Central memory CD4-positive, alpha-beta T cell (primary cell): ENCODE measurements around the gene RERE.
"Not testable (repeated sequence)": the region's sequence is repeated elsewhere in the genome, so short reads cannot be mapped to it uniquely, and the experiment has no call there.

ENCODE experiments used
- DNase-seq: peaks from one replicate; pipeline ENCODE4 v3.0.0; 2022

The RERE gene

DNA sequence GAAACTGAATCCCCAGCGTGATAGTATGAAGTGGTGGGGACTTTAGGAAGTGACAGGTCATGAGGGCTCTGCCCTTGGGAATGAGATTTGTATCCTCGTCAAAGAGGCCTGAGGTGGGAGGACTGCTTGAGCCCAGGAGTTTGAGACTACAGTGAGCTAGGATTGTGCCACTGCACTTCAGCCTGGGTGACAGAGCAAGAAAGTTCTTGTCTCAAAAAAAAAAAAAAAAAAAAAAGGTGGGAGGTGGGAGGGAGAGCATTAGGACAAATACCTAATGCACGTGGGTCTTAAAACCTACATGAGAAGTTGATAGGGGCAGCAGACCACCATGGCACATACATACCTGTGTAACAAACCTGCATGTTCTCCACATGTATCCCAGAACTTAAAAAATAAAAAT lies 24.0 kb upstream of the RERE start:
- no peak for DNase-seq

- no peak for DNase-seq
Observed at GRCh38 chr1:8839990-8840389, 22.6 kb upstream of the RERE start.

- DNase-seq = no peak
Observed at GRCh38 chr1:8835941-8836643, 18.7 kb upstream of the RERE start.

DNA sequence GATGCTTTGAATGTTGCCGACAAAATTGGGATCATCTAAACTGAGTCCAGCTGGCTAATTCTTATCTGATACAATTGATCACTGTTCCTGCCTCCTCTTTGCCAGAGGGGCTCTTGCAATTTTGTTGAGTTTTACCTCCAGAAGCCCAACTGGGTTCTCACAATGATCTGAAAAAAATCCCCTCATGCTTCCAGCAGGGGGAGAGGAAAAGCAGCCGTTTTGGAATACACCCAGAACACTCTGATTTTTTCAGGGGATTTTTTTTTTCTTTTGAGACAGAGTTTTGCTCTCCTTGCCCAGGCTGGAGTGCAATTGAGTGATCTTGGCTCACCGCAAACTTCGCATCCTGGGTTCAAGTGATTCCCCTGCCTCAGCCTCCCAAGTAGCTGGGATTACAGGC lies 13.9 kb upstream of the RERE start:
- no peak for DNase-seq

DNA sequence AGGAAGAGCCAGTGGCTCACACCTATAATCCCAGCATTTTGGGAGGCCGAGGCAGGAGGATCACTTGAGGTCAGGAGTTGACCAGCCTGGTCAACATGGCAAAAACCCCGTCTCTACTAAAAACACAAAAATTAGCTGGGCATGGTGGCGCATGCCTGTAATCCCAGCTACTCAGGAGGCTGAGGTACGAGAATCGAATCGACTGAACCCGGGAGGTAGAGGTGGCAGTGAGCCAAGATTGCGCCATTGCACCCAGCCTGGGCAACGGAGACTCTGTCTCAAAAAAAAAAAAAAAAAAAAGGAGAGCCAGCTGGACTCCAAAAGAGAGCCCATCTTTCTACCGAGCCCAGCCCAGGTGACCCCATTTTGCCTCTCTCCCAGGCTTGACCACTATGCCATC lies 13.3 kb upstream of the RERE start:
- DNase-seq = not testable (repeated sequence)

DNA sequence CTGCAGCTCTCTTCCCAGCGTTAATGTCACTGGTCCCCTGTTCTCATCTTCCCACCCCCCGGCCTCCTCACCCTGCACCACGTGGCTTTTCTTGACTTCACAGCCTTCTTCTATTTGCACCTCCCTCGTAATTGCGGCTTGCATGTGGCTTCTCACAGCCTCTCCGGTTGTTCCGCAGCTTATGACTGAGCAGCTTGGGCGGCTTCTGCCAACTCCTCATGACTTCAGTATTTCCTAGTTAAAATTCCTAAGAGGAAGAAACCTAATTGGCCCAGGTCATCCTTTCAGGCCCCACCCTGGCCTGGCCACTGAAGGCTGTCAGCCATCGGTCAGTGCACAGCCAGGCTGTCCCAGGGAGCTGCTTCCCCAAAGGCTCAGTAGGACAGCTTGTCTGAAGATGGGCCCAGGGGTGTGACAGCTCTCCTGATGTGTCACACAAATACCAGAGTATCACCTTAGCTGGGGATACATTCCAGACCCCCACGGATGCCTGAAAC lies 8.6 kb upstream of the RERE start:
- no peak for DNase-seq

DNA sequence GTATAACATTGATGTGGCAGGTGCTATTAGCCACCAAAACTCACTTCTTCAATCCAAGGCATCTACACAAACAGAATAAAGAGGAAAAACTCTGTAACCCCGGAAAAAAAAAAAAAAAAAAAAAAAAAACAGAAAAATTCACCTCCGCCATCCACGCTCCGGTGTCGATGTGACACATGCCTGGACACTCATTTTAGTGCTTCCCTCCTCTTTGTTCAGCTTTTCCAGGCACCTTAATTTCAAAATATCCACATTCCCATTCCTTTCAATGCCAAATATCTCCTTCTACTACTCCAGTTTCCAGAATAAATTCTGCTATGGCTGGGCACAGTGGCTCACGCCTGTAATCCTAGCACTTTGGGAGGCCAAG lies 5.8 kb upstream of the RERE start:
- no peak for DNase-seq

- no peak for DNase-seq
Observed at GRCh38 chr1:8822373-8823294, 5.2 kb upstream of the RERE start.

GRCh38 chr1:8821084-8821483 lies 3.6 kb upstream of the RERE start:
- no peak for DNase-seq

GRCh38 chr1:8818789-8819188 lies 1.3 kb upstream of the RERE start:
- not testable (repeated sequence) for DNase-seq

DNA sequence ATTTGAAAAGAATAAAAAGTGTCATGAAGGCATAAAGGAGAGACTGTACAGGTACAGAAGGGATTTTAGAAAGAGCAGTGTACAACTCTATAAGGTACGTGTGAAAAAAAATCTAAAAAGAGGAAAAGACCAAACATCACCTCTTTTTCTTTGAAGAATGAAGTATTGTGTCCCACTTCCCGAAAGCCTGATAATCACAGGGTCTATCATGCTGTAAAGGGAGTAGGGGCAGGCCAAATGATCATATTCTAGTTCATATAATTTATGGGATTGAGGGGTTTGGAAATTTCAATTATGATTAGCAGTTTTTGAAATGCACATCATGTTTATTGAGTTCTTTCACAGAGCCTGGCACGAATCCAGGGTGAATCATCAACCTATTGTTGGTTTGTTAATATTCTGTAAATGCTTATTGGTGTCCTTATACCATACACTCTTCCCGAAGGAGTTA lies 910 bp upstream of the RERE start:
- no peak for DNase-seq

DNA sequence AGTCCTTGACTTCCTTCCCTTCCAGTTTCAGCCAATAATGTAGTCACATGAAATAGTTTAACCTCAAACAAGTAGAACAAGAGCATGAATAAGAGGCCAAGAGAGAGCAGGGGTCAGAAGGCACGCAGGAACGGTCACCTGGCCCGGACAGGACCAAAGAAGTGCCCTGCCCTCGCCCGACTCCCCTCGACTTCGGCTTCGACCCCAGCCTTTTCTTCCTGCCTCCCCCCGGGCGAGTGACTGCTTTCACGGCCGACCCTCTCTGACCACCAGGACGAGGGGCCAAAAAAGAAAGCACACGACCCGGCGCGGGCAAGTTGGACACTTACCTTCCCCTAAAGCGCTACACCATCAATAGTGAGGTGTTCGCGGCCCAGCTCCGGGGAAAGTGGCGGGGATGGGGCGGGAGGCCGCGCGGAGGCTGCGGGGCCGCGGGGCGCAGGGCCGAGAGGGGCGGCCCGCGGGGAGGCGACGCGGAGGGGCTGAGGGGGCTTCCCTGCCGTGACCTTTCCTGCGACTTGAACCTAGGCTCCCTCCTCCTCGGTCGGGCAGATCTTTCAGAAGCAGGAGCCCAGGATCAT lies 519 bp downstream of the RERE start:
- DNase-seq = no peak

GRCh38 chr1:8816264-8816663 lies 1.2 kb downstream of the RERE start:
- DNase-seq = no peak

- DNase-seq = no peak
Observed at GRCh38 chr1:8815582-8816151, 1.8 kb downstream of the RERE start.

DNA sequence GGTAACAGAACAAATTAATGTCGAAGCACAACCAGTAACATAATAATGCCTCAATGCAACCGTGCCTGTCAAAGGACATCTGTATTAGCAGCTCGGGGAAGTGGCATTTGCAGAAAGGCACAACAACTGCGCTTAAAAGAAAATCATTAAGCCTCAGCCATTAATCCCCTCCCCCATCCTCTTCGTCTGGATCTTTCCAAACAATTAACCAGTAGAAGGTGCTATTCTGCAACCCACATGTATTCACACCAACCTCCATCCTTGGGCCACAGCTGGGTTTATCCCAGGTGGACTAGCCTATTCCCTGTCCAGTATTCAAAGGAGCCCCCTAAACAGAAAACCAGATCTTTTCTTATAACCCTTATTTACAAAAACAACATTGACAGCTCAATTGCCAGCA lies 2.6 kb downstream of the RERE start:
- no peak for DNase-seq

- DNase-seq = no peak
Observed at GRCh38 chr1:8813991-8814390, 3.4 kb downstream of the RERE start.

DNA sequence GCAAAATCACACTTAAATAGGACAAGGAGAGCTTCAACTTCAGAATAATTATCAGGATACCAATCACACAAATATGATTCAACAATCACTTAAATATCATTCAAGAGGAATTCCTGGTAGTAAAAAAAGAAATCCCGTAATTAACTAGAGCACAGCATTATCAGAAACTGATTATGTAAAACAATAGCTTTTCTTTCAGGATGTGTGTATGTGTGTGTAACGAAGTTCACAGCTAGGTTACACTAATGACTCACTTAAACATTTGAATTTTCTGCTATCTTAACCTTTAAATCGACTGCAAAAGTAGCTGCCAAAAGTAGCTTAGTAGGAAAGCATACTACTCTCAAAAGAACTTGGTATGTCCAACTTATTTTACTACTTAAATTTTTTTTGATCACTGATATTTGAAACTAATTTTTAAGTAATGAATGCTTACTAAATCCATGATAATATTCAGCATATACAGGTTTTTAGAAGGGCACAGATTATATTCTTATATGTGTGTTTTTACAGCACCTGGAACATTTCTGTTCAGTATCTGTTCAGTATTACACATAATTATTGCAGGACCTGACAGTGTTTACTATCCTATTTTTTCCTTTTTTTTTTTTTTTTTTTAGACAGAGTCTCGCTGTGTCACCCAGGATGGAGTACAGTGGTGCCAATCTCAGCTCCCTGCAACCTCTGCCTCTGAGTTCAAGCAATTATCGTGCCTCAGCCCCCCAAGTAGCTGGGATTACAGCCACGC lies 4.2 kb downstream of the RERE start:
- no peak for DNase-seq

GRCh38 chr1:8812081-8812480 lies 5.4 kb downstream of the RERE start:
- DNase-seq = no peak

DNA sequence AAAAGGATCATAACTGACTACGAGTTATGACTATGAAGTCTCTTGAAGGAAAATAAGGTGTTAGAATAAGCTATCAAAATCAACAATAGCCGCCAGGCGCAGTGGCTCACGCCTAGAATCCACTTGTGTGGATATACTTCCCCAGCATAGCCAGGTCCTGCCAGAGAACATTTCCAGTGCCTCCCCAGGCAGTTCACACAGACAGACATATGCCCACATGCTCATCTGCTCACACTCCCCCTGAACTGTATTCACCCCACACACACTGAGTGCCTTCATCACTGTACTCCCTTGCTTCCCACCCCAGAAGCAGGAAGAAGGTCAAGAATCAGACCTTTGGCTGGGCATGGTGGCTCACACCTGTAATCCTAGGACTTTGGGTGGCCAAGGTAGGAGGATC lies 6.5 kb downstream of the RERE start:
- DNase-seq = no peak

GRCh38 chr1:8809342-8809736 lies 8.1 kb downstream of the RERE start:
- no peak for DNase-seq

DNA sequence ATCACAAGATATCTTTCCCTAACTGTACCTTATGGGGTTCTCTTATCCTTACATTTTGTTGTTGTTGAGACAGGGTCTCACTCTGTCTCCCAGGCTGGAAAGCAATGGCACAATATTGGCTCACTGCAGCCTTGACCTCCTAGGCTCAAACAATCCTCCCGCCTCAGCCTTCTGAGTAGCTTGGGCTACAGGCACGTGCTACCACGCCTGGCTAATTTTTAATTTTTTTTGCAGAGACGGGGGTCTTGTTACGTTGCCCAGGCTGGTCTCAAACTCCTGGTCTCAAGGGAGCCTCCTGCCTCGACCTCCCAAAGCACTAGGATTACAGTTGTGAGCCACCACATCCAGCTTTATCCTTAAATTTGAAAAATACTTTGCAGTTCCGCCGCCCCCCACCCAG lies 10.4 kb downstream of the RERE start:
- DNase-seq = no peak

- DNase-seq = no peak
Observed at GRCh38 chr1:8800416-8800815, 17.0 kb downstream of the RERE start.

DNA sequence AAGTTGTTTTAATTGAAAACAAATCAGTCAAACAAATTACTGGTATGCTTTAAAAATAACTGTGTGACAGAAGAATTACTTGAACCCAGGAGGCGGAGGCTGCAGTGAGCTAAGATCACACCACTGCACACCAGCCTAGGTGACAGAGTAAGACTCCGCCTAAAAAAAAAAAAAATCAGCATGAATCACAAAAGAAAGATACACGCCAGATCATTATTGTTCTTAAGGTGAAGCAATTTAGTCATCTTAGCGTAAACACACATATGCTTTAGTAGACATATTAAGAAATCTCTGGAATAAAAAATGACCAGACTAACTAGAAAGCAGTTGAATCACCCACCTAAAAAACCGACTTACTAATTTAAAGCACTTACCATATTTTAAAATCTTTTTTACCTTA lies 20.2 kb downstream of the RERE start:
- no peak for DNase-seq
